Measurements from ENCODE around the gene RECQL5. TPM values are rescaled to one million over a fixed set of nuclear protein-coding genes. Genes with fewer than 3 reads are reported as not detected.

The RECQL5 gene
- total and polyA plus RNA-seq, 2 of the 8 experiments (the other 6 are each of a cell fraction or from before 2014, with no cell fraction given), result 15.1 to 41.1 TPM

DNA sequence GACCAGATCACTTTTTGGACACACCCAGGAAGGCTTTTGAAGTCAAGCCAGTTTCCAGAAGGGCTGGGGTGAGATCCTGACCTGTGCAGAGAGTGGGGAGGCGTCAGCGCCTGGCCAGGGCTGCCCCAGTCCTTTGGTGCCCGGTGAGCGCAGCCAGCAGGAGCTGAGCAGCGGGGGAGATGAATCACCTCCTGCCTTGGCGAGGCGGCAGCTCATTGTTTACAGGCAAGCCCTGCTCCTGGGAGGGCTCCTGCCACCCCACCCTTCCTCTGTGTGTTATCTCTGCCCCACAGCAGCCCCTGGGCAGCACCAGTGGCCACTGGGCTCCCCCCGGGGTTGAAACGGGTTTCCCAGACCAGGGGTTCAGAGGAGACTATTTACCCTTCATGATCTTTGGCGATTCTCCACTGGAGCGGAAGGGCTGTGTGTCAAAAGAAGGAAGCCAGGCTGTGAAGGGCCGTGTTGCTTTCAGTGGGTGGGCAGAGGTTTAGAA, 40.2 kb upstream of the RECQL5 start:
- Histone ChIP-seq H3K4ac (replicated peaks; ENCODE audit: insufficient read length, low read depth, low read length) (no peak overlapping the region), H3K79me2 (ENCODE audit: control insufficient read depth in 1 of 2, insufficient read depth in 2 of 2, low read length in 2 of 2) (no peaks in the 10 kb centered on the region), H3K14ac (ENCODE audit: insufficient read length) (no peak overlapping the region), H3K56ac (replicated peaks; ENCODE audit: insufficient read length, low read depth, low read length) (no peak overlapping the region), H2BK12ac (ENCODE audit: low read depth, low read length) (no peak overlapping the region), H2BK5ac (ENCODE audit: low read depth, low read length) (no peak overlapping the region), H3K27ac (ENCODE audit: low read depth, low read length) (no peak overlapping the region), H3K23me2 (ENCODE audit: low read depth, low read length) (no peaks in the 10 kb centered on the region), H3K36me3 (ENCODE audit: control insufficient read depth in 2 of 4, insufficient read depth in 4 of 4, low read length in 3 of 4) (peaks cover 16 to 44% (median 29%) of the 10 kb centered on the region in 4 experiments; a peak in 7 of 8 replicates), H3K79me1 (ENCODE audit: low read depth, low read length) (no peaks in the 10 kb centered on the region), H2BK20ac (ENCODE audit: low read length) (no peak overlapping the region), H3K9ac (replicated peaks in 1 of 4; ENCODE audit: extremely low read depth in 1 of 4, low read depth in 3 of 4, low read length in 3 of 4) (no peak overlapping the region), H2BK120ac (replicated peaks; ENCODE audit: low read depth, low read length) (no peak overlapping the region), H3K18ac (ENCODE audit: extremely low read depth, low read length) (no peak overlapping the region), H3K9me3 (ENCODE audit: insufficient read depth in 2 of 2, low read depth in 1 of 2, low read length in 1 of 2) (no peaks in the 10 kb centered on the region), H2AK5ac (ENCODE audit: low read depth, low read length) (no peak overlapping the region), H4K91ac (replicated peaks; ENCODE audit: insufficient read length, low read length) (no peak overlapping the region), H3K4me2 (ENCODE audit: insufficient read depth in 1 of 2, low read depth in 2 of 2, low read length in 2 of 2) (no peak overlapping the region), H3K23ac (ENCODE audit: insufficient read length) (no peak overlapping the region), H3K4me1 (replicated peaks in 1 of 4; ENCODE audit: control insufficient read depth in 3 of 4, insufficient read depth in 4 of 4, low read length in 3 of 4) (no peaks in the 10 kb centered on the region), H2AFZ (ENCODE audit: low read length) (no peak overlapping the region), H2BK15ac (ENCODE audit: low read length) (no peak overlapping the region), H3K27me3 (replicated peaks in 1 of 4; ENCODE audit: control insufficient read depth in 3 of 4, extremely low read depth in 1 of 4, insufficient read depth in 3 of 4, low read length in 3 of 4) (no peaks in the 10 kb centered on the region), H4K8ac (ENCODE audit: extremely low read depth, insufficient read depth, low read length) (no peak overlapping the region), H4K20me1 (replicated peaks in 1 of 2; ENCODE audit: control insufficient read depth in 1 of 2, insufficient read depth in 2 of 2, low read length in 2 of 2) (peaks cover 0 to 6% of the 10 kb centered on the region in 2 experiments), H3K4me3 (ENCODE audit: extremely low read depth in 1 of 4, insufficient read depth in 2 of 4, low read depth in 3 of 4, low read length in 4 of 4) (no peak overlapping the region), H4K5ac (ENCODE audit: insufficient read length, low read depth, low read length) (no peak overlapping the region)
- FAIRE-seq (no peak), DNase-seq (ENCODE audit: low read depth in 1 of 2, low spot score in 2 of 2) (no peak)
- 94% methylated on average over 12 of the region's 12 CpGs; no CpG with 5 or more reads in 1 of the 2 experiments for WGBS, 2 experiments (ENCODE audit: extremely low coverage in 1 of 2, insufficient coverage in 1 of 2, insufficient read length in 1 of 2, insufficient replicate concordance in 2 of 2, low coverage in 1 of 2, low lambda C conversion rate in 2 of 2, missing lambda C conversion rate in 1 of 2)
- TF ChIP-seq SIN3A (conservative IDR thresholded peaks at IDR 0.05 in 1 of 2, IDR thresholded peaks at IDR 0.05 in 1 of 2; ENCODE audit: low read depth in 1 of 2, low read length in 2 of 2), result no peak
- no peak for TF ChIP-seq YY1 (IDR thresholded peaks at IDR 0.05; ENCODE audit: low read depth, low read length)
- no peak for TF ChIP-seq ZNF274 (IDR thresholded peaks at IDR 0.05; ENCODE audit: borderline replicate concordance, extremely low read depth, low read length)
- no peak for TF ChIP-seq KDM5A (IDR thresholded peaks at IDR 0.05; ENCODE audit: low read length)
- ChIA-PET POLR2A (ENCODE audit: partially characterized antibody) (interaction anchor here (0.8 to 1.7 kb wide), 6 partner anchors 13 to 73 kb away, joined by 3 to 9 read pairs (median 3); a partner anchor contains a TSS), CTCF (ENCODE audit: partially characterized antibody) (interaction anchor here (0.8 to 9.1 kb wide), 8 partner anchors 9 to 73 kb away, joined by 3 to 87 read pairs (median 5); partner anchors contain the start of gene SMIM5)

Measured in H1 (cell line).